Measurements from ENCODE around the gene ACO1.

GRCh38 chr9:32401488-32401887 lies 17.0 kb downstream of the ACO1 start:
- TF ChIP-seq MAX (CRISPR knock-in tag; IDR thresholded peaks at IDR 0.05) (no peak), PREB (CRISPR knock-in tag; IDR thresholded peaks at IDR 0.05) (no peak), RAD21 (CRISPR knock-in tag; conservative IDR thresholded peaks at IDR 0.05 in 1 of 2, IDR thresholded peaks at IDR 0.05 in 1 of 2) (no peak), SETDB1 (IDR thresholded peaks at IDR 0.05; ENCODE audit: low read length) (no peak), TAF1 (IDR thresholded peaks at IDR 0.05; ENCODE audit: control insufficient read depth, extremely low read depth, insufficient read depth, low read length, severe bottlenecking) (no peak), THRA (IDR thresholded peaks at IDR 0.05) (no peak), HMBOX1 (IDR thresholded peaks at IDR 0.05) (no peak), PHB2 (IDR thresholded peaks at IDR 0.05; ENCODE audit: low read depth) (no peak), POLR2AphosphoS2 (IDR thresholded peaks at IDR 0.05; ENCODE audit: low read length) (no peak), MTA3 (IDR thresholded peaks at IDR 0.05; ENCODE audit: borderline replicate concordance) (no peak)

Data from K562 (cell line).